Measurements from ENCODE around the gene ATP5PD.
A peak's percentile ranks its signal among the peaks of the same experiment; 100 is the strongest.

Gene ATP5PD

GRCh38 chr17:75087558-75088453 lies 41.0 kb upstream of the ATP5PD start, which contains the start of gene SLC16A5:
TSS of gene SLC16A5 (plus strand) at chr17:75087954. CDS start at chr17:75093637, 5,683 bp downstream.
- POLR2A ChIA-PET, result interaction anchor here (0.6 to 1.2 kb wide), 4 partner anchors 12 to 30 kb away, joined by 3 to 5 read pairs (median 3); no protein-coding TSS in a partner anchor
- TF ChIP-seq ZNF514 (tag by site-specific recombination; IDR thresholded peaks at IDR 0.05), result no peak
- no peak for TF ChIP-seq ZBTB6 (tag by site-specific recombination; IDR thresholded peaks at IDR 0.05)
- no peak for TF ChIP-seq ZNF529 (tag by site-specific recombination; IDR thresholded peaks at IDR 0.05; ENCODE audit: insufficient replicate concordance)
- no peak for TF ChIP-seq ATF2 (tag by site-specific recombination; IDR thresholded peaks at IDR 0.05; ENCODE audit: low read depth)
- no peak for TF ChIP-seq ZNF350 (tag by site-specific recombination; IDR thresholded peaks at IDR 0.05)
- no peak for TF ChIP-seq HOXD13 (CRISPR knock-in tag; IDR thresholded peaks at IDR 0.05; ENCODE audit: borderline replicate concordance)
- TF ChIP-seq GLI4 (tag by site-specific recombination; IDR thresholded peaks at IDR 0.05), result no peak
- TF ChIP-seq ZNF501 (tag by site-specific recombination; IDR thresholded peaks at IDR 0.05), result no peak
- TF ChIP-seq ZFP37 (tag by site-specific recombination; IDR thresholded peaks at IDR 0.05), result no peak
- TF ChIP-seq ZNF362 (tag by site-specific recombination; IDR thresholded peaks at IDR 0.05), result no peak
- TF ChIP-seq ZNF561 (tag by site-specific recombination; IDR thresholded peaks at IDR 0.05; ENCODE audit: borderline replicate concordance), result no peak
- TF ChIP-seq RBAK (tag by site-specific recombination; IDR thresholded peaks at IDR 0.05), result no peak
- TF ChIP-seq KLF1 (tag by site-specific recombination; IDR thresholded peaks at IDR 0.05), result peak; percentile 69
- TF ChIP-seq SP3 (tag by site-specific recombination; IDR thresholded peaks at IDR 0.05), result peak; percentile 58; the same call in 1 of the 2 replicates
- TF ChIP-seq ZNF132 (tag by site-specific recombination; IDR thresholded peaks at IDR 0.05; ENCODE audit: borderline replicate concordance), result no peak
- TF ChIP-seq KLF8 (tag by site-specific recombination; IDR thresholded peaks at IDR 0.05), result 0 out of 2 replicates have a peak, but pooled peaks have one; percentile 13
- no peak for TF ChIP-seq ZNF704 (tag by site-specific recombination; IDR thresholded peaks at IDR 0.05)
- no peak for TF ChIP-seq ZNF513 (tag by site-specific recombination; IDR thresholded peaks at IDR 0.05)
- TF ChIP-seq ZNF670 (tag by site-specific recombination; IDR thresholded peaks at IDR 0.05; ENCODE audit: low read depth), result no peak
- TF ChIP-seq ZNF248 (tag by site-specific recombination; IDR thresholded peaks at IDR 0.05), result no peak
- no peak for TF ChIP-seq ZNF354C (tag by site-specific recombination; IDR thresholded peaks at IDR 0.05; ENCODE audit: borderline replicate concordance, low read depth)
- TF ChIP-seq GLIS2 (tag by site-specific recombination; IDR thresholded peaks at IDR 0.05), result no peak
- TF ChIP-seq PRDM10 (tag by site-specific recombination; IDR thresholded peaks at IDR 0.05), result peak; percentile 31; the same call in 1 of the 2 replicates
- TF ChIP-seq ZFP69B (tag by site-specific recombination; IDR thresholded peaks at IDR 0.05), result no peak
- no peak; the same call in 1 of the 2 replicates for TF ChIP-seq PBX3 (CRISPR knock-in tag; IDR thresholded peaks at IDR 0.05)

More at GRCh38 chr17:75087558-75088453, 41.0 kb upstream of the ATP5PD start, which contains the start of gene SLC16A5:
- Histone ChIP-seq H3K36me3 (ENCODE audit: control insufficient read depth in 2 of 2, insufficient read depth in 1 of 2, low read length in 2 of 2) (no peaks in the 10 kb centered on the region), H3K4me1 (ENCODE audit: control insufficient read depth, insufficient read depth, low read length) (0 out of 2 replicates have a peak, but pooled peaks cover 2% of the 10 kb centered on the region), H3K9me3 (ENCODE audit: control insufficient read depth, insufficient read depth, low read depth, low read length) (no peaks in the 10 kb centered on the region), H3K27ac (ENCODE audit: extremely low read depth, low read depth, low read length) (no peak within 1 kb of the TSS; the same call in 1 of the 2 replicates), H3K4me3 (ENCODE audit: low read depth, low read length) (peak within 1 kb of the TSS; percentile 6)
- CTCF ChIA-PET, result interaction anchor here (0.6 to 2.1 kb wide), 3 partner anchors 13 to 126 kb away, joined by 3 to 7 read pairs (median 5); no protein-coding TSS in a partner anchor
